Measurements from ENCODE around the gene NRG3.

GRCh38 chr10:82020999-82021398, 146.0 kb downstream of the NRG3 start:
- no peak for TF ChIP-seq CTCF (IDR thresholded peaks at IDR 0.05)
- no peak for TF ChIP-seq POLR2A (IDR thresholded peaks at IDR 0.05)
- TF ChIP-seq POLR2AphosphoS5 (IDR thresholded peaks at IDR 0.05) = no peak
- no peak for TF ChIP-seq EP300 (IDR thresholded peaks at IDR 0.05; ENCODE audit: low read depth)

All from transverse colon (tissue), 4 donors.